ENCODE data around the gene LMO3. TPM values are rescaled to one million over a fixed set of nuclear protein-coding genes. Genes with fewer than 3 reads are reported as not detected.

Gene LMO3
- total RNA-seq, 1 donor from 2014 or later: 48.4 TPM

- Mint-ChIP-seq H3K9me3 (ENCODE audit: low read depth) (no peaks in the 10 kb centered on the region), H3K27ac (no peak overlapping the region), H3K4me3 (ENCODE audit: low read depth) (no peak overlapping the region), H3K27me3 (no peaks in the 10 kb centered on the region), H3K36me3 (ENCODE audit: insufficient read depth) (no peaks in the 10 kb centered on the region), H3K4me1 (ENCODE audit: low read depth) (peaks cover 10% of the 10 kb centered on the region)
- no peak for TF ChIP-seq CTCF (IDR thresholded peaks at IDR 0.05; ENCODE audit: unreplicated experiment)
- no peak for DNase-seq (ENCODE audit: low spot score, unreplicated experiment)
Observed at GRCh38 chr12:16590645-16591044, 15.3 kb downstream of the LMO3 start.

GRCh38 chr12:16588812-16589211 is 17.1 kb downstream of the LMO3 start:
- no peak for TF ChIP-seq CTCF (IDR thresholded peaks at IDR 0.05; ENCODE audit: unreplicated experiment)
- H3K4me3 Mint-ChIP-seq (ENCODE audit: low read depth): no peak overlapping the region
- no peak for DNase-seq (ENCODE audit: low spot score, unreplicated experiment)
- H3K9me3 Mint-ChIP-seq (ENCODE audit: low read depth): no peaks in the 10 kb centered on the region
- no peaks in the 10 kb centered on the region for H3K27me3 Mint-ChIP-seq
- no peak overlapping the region for H3K27ac Mint-ChIP-seq
- peaks cover 7% of the 10 kb centered on the region for H3K4me1 Mint-ChIP-seq (ENCODE audit: low read depth)
- peaks cover 4% of the 10 kb centered on the region for H3K36me3 Mint-ChIP-seq (ENCODE audit: insufficient read depth)

- Mint-ChIP-seq H3K27me3 (no peaks in the 10 kb centered on the region), H3K27ac (no peak overlapping the region), H3K9me3 (ENCODE audit: low read depth) (peaks cover 5% of the 10 kb centered on the region), H3K36me3 (ENCODE audit: insufficient read depth) (peaks cover 12% of the 10 kb centered on the region), H3K4me3 (ENCODE audit: low read depth) (no peak overlapping the region), H3K4me1 (ENCODE audit: low read depth) (peaks cover 5% of the 10 kb centered on the region)
- no peak for DNase-seq (ENCODE audit: low spot score, unreplicated experiment)
- no peak for TF ChIP-seq CTCF (IDR thresholded peaks at IDR 0.05; ENCODE audit: unreplicated experiment)
Observed at GRCh38 chr12:16587514-16587913, 18.4 kb downstream of the LMO3 start.

GRCh38 chr12:16587110-16587453 is 18.9 kb downstream of the LMO3 start:
- H3K27me3 Mint-ChIP-seq: no peaks in the 10 kb centered on the region
- no peak for TF ChIP-seq CTCF (IDR thresholded peaks at IDR 0.05; ENCODE audit: unreplicated experiment)
- no peak overlapping the region for H3K4me3 Mint-ChIP-seq (ENCODE audit: low read depth)
- H3K9me3 Mint-ChIP-seq (ENCODE audit: low read depth): peaks cover 9% of the 10 kb centered on the region
- peaks cover 5% of the 10 kb centered on the region for H3K4me1 Mint-ChIP-seq (ENCODE audit: low read depth)
- peaks cover 16% of the 10 kb centered on the region for H3K36me3 Mint-ChIP-seq (ENCODE audit: insufficient read depth)
- no peak for DNase-seq (ENCODE audit: low spot score, unreplicated experiment)
- H3K27ac Mint-ChIP-seq: no peak overlapping the region

- Mint-ChIP-seq H3K9me3 (ENCODE audit: low read depth) (peaks cover 11% of the 10 kb centered on the region), H3K27me3 (no peaks in the 10 kb centered on the region), H3K27ac (no peak overlapping the region), H3K4me3 (ENCODE audit: low read depth) (no peak overlapping the region), H3K4me1 (ENCODE audit: low read depth) (peaks cover 5% of the 10 kb centered on the region), H3K36me3 (ENCODE audit: insufficient read depth) (peaks cover 19% of the 10 kb centered on the region)
- TF ChIP-seq CTCF (IDR thresholded peaks at IDR 0.05; ENCODE audit: unreplicated experiment): no peak
- no peak for DNase-seq (ENCODE audit: low spot score, unreplicated experiment)
Observed at GRCh38 chr12:16586350-16587109, 19.4 kb downstream of the LMO3 start.
